CD4-positive, alpha-beta T cell treated with Interleukin-4 for 4 hours (primary cell): ENCODE results near the gene RFX1.
"Not testable (repeated sequence)": the region's sequence is repeated elsewhere in the genome, so short reads cannot be mapped to it uniquely, and the experiment has no call there.

Source experiments
- DNase-seq: peaks from one replicate; pipeline ENCODE4 v3.0.0-alpha.2; 2020

The RFX1 gene

GRCh38 chr19:14006085-14006765 is at the start of gene RFX1:
Gene RFX1 (minus strand): TSS chr19:14006320. CDS start chr19:13993843, 12,477 bp downstream.
- DNase-seq, result peak; percentile 100

- no peak for DNase-seq
Measured at GRCh38 chr19:14055396-14055795, 49.3 kb upstream of the RFX1 start.

- no peak for DNase-seq
Measured at GRCh38 chr19:14054721-14055120, 48.6 kb upstream of the RFX1 start.

- DNase-seq, result no peak
Measured at GRCh38 chr19:14054099-14054498, 48.0 kb upstream of the RFX1 start.

GRCh38 chr19:14053500-14053899 is 47.4 kb upstream of the RFX1 start:
- no peak for DNase-seq

- no peak for DNase-seq
Measured at GRCh38 chr19:14053032-14053431, 46.9 kb upstream of the RFX1 start.

GRCh38 chr19:14052470-14052869 is 46.4 kb upstream of the RFX1 start:
- DNase-seq, result no peak

GRCh38 chr19:14051980-14052379 is 45.9 kb upstream of the RFX1 start:
- no peak for DNase-seq

- not testable (repeated sequence) for DNase-seq
Measured at GRCh38 chr19:14050961-14051360, 44.8 kb upstream of the RFX1 start.

- no peak for DNase-seq
Measured at GRCh38 chr19:14050512-14050911, 44.4 kb upstream of the RFX1 start.

- peak; percentile 68 for DNase-seq
Measured at GRCh38 chr19:14048443-14049153, 42.5 kb upstream of the RFX1 start.

- DNase-seq, result not testable (repeated sequence)
Measured at GRCh38 chr19:14047866-14048265, 41.7 kb upstream of the RFX1 start.

GRCh38 chr19:14042659-14043608 is 36.8 kb upstream of the RFX1 start:
- DNase-seq, result peak; percentile 73

- DNase-seq, result no peak
Measured at GRCh38 chr19:14039181-14039580, 33.1 kb upstream of the RFX1 start.

- DNase-seq, result no peak
Measured at GRCh38 chr19:14035706-14036105, 29.6 kb upstream of the RFX1 start.

- not testable (repeated sequence) for DNase-seq
Measured at GRCh38 chr19:14035159-14035558, 29.0 kb upstream of the RFX1 start.

- no peak for DNase-seq
Measured at GRCh38 chr19:14033946-14034345, 27.8 kb upstream of the RFX1 start.

- peak; percentile 86 for DNase-seq
Measured at GRCh38 chr19:14031719-14032480, 25.8 kb upstream of the RFX1 start, which contains the start of gene IL27RA. Gene IL27RA (plus strand): TSS chr19:14031762. CDS start chr19:14031873, 111 bp downstream.

GRCh38 chr19:14030997-14031718 is 25.0 kb upstream of the RFX1 start:
- peak; percentile 87 for DNase-seq

- DNase-seq, result no peak
Measured at GRCh38 chr19:14028901-14029300, 22.8 kb upstream of the RFX1 start.

GRCh38 chr19:14027856-14028450 is 21.8 kb upstream of the RFX1 start, which contains the start of gene RLN3:
Gene RLN3 (plus strand): TSS chr19:14028148. CDS start chr19:14028205, 57 bp downstream.
- no peak for DNase-seq
